GM18867 (cell line): Measurements from ENCODE around the gene RPS5.
A peak's percentile ranks its signal among the peaks of the same experiment; 100 is the strongest.
"Not testable (repeated sequence)": the region's sequence is repeated elsewhere in the genome, so short reads cannot be mapped to it uniquely, and the experiment has no call there.

Experiments used
- ATAC-seq: cut with Tn5 transposase; IDR thresholded peaks from one replicate; pipeline ENCODE4 v1.9.1; 2021; ENCODE audit warnings: mild to moderate bottlenecking, moderate library complexity; ENCODE audit not compliant: unreplicated experiment

The RPS5 gene

GRCh38 chr19:58386576-58387337 lies at the start of gene RPS5:
Gene RPS5 (plus strand): TSS chr19:58387269. CDS start chr19:58388138, 869 bp downstream.
- peak; percentile 85 for ATAC-seq

GRCh38 chr19:58338336-58338735 lies 48.7 kb upstream of the RPS5 start:
- no peak for ATAC-seq

- ATAC-seq: no peak
These were observed 48.1 kb upstream of the RPS5 start for GRCh38 chr19:58338825-58339558.

- ATAC-seq: no peak
These were observed 41.5 kb upstream of the RPS5 start for GRCh38 chr19:58345558-58345957.

GRCh38 chr19:58346961-58347929 lies 39.8 kb upstream of the RPS5 start:
- peak; percentile 89 for ATAC-seq

- not testable (repeated sequence) for ATAC-seq
These were observed 39.0 kb upstream of the RPS5 start for GRCh38 chr19:58348080-58348479.

- ATAC-seq: no peak
These were observed 37.5 kb upstream of the RPS5 start for GRCh38 chr19:58349590-58349989.

- no peak for ATAC-seq
These were observed 36.8 kb upstream of the RPS5 start for GRCh38 chr19:58350001-58350861.

- ATAC-seq: no peak
These were observed 36.1 kb upstream of the RPS5 start for GRCh38 chr19:58350871-58351557.

GRCh38 chr19:58351558-58351878 lies 35.6 kb upstream of the RPS5 start:
- no peak for ATAC-seq

- no peak for ATAC-seq
These were observed 34.9 kb upstream of the RPS5 start for GRCh38 chr19:58351990-58352755.

GRCh38 chr19:58352760-58353671 lies 34.1 kb upstream of the RPS5 start, which contains the start of gene A1BG:
Gene A1BG (minus strand): TSS chr19:58353492. CDS start chr19:58353437, 55 bp downstream.
- ATAC-seq: no peak

- no peak for ATAC-seq
These were observed 33.2 kb upstream of the RPS5 start for GRCh38 chr19:58353717-58354477.

- no peak for ATAC-seq
These were observed 32.5 kb upstream of the RPS5 start for GRCh38 chr19:58354478-58355030.

GRCh38 chr19:58355215-58355796 lies 31.8 kb upstream of the RPS5 start:
- no peak for ATAC-seq
